ENCODE measurements around the gene PRELID2.

DNA sequence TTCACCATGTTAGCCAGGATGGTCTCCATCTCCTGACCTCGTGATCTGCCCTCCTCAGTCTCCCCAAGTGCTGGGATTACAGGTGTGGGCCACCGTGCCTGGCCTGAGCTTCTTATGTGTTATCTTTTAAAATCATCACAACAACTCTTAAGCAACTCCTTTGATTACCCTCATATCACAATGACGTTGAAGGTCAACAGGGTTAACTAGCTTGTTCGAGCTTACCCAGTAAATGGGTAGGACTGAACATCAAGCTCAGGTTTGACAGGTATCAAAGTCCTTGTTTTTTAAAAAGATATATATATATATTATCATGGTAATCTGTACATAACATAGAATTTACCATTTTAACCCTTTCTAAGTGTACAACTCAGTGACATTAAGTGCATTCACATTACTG lies 34.6 kb upstream of the PRELID2 start:
- TF ChIP-seq, protein P1, sequence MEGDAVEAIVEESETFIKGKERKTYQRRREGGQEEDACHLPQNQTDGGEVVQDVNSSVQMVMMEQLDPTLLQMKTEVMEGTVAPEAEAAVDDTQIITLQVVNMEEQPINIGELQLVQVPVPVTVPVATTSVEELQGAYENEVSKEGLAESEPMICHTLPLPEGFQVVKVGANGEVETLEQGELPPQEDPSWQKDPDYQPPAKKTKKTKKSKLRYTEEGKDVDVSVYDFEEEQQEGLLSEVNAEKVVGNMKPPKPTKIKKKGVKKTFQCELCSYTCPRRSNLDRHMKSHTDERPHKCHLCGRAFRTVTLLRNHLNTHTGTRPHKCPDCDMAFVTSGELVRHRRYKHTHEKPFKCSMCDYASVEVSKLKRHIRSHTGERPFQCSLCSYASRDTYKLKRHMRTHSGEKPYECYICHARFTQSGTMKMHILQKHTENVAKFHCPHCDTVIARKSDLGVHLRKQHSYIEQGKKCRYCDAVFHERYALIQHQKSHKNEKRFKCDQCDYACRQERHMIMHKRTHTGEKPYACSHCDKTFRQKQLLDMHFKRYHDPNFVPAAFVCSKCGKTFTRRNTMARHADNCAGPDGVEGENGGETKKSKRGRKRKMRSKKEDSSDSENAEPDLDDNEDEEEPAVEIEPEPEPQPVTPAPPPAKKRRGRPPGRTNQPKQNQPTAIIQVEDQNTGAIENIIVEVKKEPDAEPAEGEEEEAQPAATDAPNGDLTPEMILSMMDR (IDR thresholded peaks at IDR 0.05; ENCODE audit: insufficient read depth, low read depth, low read length) = no peak
- TF ChIP-seq EZH2 (IDR thresholded peaks at IDR 0.05; ENCODE audit: insufficient read depth, low read length) = no peak

Data from astrocyte (in vitro differentiated cells and primary cell).